UCSD-AML1 (cell line): ENCODE data around the gene MLLT6.

Experiments
- DNase-seq: peaks from one replicate; lab custom pipeline; 2025; ENCODE audit not compliant: unreplicated experiment; lab: John Stamatoyannopoulos, UW

The MLLT6 gene

DNA sequence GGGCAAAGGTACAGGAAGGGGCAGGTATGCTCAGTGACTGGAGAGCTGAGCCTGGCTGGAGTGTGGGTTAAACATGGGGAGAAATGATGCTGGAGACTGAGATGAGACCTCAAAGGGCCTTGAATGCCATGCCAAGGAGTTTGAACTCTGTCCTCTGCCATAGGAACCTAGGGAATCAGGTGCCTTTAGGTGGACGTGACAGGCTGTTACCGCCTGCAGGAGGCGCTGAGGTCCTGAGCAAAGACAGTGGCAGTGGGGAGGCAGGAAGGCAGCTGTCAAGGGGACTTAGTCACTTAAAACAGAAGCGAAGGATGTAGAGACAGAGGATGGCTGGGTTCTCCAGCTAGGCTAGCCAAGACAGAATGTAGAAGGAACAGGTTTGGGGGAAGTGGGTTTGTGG lies 56.5 kb downstream of the MLLT6 start:
- DNase-seq = peak; percentile 44

DNA sequence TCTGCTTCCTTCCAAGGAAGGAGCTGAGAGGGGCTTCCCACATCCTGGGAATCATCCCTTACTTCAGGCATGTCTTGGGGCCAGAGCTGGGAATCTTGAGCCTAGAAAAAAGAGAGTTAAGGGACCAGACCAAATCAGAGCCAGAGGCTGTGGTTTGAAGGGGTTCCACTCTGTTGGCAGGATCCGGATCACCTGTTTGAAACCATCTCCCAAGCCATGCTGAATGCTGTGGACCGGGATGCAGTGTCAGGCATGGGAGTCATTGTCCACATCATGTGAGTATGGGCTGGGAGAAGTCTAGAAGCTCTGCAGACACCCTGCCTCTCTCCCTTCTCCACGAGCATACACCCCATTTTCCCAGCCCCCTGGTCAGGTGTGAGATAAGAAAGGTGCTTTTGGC lies 57.2 kb downstream of the MLLT6 start:
- no peak for DNase-seq

DNA sequence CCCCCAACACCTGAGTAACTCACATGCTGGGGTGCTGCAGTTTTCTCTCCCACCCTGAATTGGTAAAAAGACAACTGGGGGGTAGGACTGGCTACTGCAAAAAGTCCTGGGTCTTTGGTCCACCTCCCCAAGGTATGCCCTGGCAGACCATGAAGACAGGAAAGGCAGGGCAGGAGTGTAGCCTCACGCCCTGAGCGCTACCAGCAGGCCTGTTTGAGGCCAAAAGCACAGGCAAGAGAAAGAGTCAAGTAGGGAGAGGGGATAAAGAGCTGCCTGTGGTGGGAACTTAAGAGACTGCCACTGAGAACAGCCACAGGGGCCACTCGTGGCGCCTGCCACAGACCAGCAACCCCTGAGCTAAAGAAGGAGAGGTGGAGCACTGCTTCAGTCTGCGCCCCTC lies 61.3 kb downstream of the MLLT6 start:
- DNase-seq = no peak

DNA sequence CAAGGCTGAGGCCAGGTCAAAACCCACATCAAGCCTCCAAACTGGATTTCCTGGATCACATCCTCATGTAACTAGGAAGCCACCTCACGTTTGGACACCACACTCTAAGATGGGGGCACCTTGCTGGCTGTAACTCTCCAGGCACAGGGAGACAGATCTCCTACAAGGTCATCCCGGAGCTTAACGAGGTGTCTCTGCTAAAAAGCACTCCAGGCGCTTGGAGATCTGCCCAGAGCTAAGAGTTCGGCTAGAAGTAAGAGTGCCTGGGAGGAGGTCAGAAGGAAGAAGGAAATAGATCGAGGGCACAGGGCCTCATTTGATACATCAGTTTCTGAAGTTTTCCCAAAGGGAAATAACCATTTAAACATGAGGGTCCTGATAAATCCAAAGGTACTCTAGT lies 63.3 kb downstream of the MLLT6 start:
- DNase-seq = no peak

DNA sequence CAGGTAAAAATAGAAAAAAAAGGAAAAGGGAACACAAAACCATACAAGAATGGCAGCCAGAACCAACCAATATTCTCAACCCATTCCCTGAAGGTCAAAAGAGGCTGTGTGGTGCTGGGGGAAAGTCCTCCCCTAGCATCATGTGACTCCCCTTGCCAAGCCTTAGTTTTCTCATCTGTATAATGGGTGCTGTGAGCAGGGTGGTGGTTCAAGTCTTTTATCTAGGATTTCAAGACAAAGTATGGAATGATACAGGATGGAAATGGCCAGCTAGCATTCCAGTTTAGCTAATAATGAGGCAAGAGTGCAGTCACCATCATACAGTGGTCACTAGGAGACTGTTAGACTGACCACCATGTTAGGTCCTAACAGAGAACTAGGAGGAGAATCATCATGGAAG lies 68.2 kb downstream of the MLLT6 start:
- DNase-seq = no peak

DNA sequence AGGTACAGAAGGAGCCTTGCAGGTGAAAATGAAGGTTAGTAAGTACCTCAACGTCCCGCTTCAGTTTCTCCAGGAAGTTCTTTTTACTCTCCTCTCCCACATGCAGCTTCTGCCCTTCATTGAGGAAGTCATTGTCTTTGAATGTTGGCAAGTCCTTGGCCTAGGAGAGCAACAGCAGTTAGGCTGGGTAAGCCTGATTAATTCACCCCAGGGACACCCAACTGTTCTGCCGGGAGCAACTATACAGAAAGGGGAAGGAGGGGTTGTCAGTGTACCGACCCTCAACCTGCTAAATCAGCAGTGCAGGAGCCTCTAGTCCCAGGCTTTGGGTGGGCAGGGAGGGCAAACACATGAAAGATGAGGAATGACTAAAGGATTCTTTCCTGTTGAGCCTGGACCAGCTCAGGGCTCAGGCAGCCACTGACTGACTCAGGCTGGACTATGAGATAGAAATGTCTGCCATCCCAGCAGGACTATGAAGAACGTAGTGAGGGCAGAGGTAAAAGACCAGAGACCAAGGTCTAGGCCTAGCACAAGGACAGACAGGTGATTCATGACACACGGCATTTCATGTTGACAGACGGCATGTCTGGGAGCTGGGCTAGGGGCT lies 72.7 kb downstream of the MLLT6 start:
- no peak for DNase-seq
